ENCODE data around the gene PDE6C. TPM values are rescaled to one million over a fixed set of nuclear protein-coding genes. Genes with fewer than 3 reads are reported as not detected.

Gene PDE6C
- not detected for total RNA-seq

DNA sequence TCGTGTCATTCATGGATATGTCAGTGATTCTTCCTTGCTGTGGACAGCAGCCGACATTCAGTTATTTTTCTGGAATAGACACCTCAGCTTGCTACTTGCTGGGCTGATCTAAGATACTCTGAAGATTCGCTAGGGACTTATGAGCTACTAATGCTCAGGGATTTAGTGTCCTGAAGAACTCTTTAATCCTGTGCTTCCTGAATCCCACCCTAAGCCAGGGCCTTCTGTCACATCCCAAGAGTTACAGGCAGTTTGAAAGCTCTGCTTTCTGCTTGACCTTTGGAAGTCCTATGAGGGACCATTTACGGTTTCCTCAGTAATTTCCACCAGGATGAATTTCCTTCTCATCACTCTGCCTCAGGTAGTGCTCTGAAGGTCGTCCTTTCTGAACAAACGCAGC is at the start of gene PDE6C:
PDE6C (plus strand) TSS at position 227 of the 400 bp plus-strand sequence. CDS start 189 bp downstream, outside the sequence.
- CTCF ChIA-PET: interaction anchor here (1.1 kb wide), 1 partner anchor 20 kb away, joined by 3 read pairs; no protein-coding TSS in a partner anchor
- H3K36me3 Mint-ChIP-seq (ENCODE audit: low read depth): no peaks in the 10 kb centered on the region
- peaks cover 5% of the 10 kb centered on the region for H3K27me3 Mint-ChIP-seq
- DNase-seq: no peak
- no peak within 1 kb of the TSS for H3K27ac Mint-ChIP-seq
- H3K4me1 Mint-ChIP-seq: no peaks in the 10 kb centered on the region
- no peaks in the 10 kb centered on the region for H3K9me3 Mint-ChIP-seq
- H3K4me3 Mint-ChIP-seq: no peak within 1 kb of the TSS
- POLR2A ChIA-PET: no interaction called here

DNA sequence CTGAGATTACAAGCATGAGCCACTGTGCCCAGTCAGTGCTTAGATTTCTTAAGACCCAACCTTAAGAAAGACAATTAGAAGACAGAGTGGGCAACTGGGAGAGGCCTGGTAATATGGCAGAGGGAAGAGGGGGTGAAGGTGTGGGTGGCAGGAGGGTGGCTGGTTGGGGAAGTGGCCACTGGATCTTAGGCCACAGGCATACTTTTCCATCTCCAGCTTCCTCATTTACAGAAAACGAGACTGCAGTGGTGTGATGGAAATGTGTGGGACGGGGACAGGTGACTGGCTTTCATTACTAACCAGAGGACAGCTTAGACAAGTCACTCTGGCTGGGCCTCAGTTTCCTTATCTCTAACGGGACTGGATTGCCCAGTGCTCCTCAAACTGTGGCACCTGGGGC is 46.9 kb upstream of the PDE6C start:
- Mint-ChIP-seq H3K4me1 (peaks cover 1% of the 10 kb centered on the region), H3K36me3 (ENCODE audit: low read depth) (no peaks in the 10 kb centered on the region), H3K9me3 (no peaks in the 10 kb centered on the region), H3K27me3 (peaks cover 54% of the 10 kb centered on the region), H3K4me3 (no peak overlapping the region), H3K27ac (no peak overlapping the region)
- POLR2A ChIA-PET: no interaction called here
- DNase-seq: no peak
- CTCF ChIA-PET: interaction anchor here (0.6 to 1.3 kb wide), 2 partner anchors 10 to 437 kb away, joined by 3 read pairs; no protein-coding TSS in a partner anchor

DNA sequence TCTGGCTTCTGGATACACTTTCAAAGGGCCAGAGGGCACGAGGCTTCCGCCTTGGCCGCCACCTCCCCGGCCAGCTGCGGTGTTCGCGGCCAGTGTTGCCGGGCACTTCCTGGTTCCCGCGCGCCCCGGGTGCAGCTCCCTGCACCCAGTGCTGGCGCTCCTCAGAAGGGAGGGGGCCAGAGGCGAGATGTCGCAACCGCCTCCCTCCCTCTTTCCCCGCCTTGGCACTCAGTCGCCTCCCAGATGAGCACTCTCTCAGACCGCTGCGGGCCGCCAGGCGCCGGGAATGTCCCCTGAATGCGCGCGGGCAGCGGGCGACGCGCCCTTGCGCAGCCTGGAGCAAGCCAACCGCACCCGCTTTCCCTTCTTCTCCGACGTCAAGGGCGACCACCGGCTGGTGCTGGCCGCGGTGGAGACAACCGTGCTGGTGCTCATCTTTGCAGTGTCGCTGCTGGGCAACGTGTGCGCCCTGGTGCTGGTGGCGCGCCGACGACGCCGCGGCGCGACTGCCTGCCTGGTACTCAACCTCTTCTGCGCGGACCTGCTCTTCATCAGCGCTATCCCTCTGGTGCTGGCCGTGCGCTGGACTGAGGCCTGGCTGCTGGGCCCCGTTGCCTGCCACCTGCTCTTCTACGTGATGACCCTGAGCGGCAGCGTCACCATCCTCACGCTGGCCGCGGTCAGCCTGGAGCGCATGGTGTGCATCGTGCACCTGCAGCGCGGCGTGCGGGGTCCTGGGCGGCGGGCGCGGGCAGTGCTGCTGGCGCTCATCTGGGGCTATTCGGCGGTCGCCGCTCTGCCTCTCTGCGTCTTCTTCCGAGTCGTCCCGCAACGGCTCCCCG is 45.7 kb upstream of the PDE6C start, which contains the start of gene FFAR4:
FFAR4 (plus strand) TSS at position 231 of the 842 bp plus-strand sequence; CDS start at position 287, 56 bp downstream.
- H3K27me3 Mint-ChIP-seq: peaks cover 65% of the 10 kb centered on the region

DNA sequence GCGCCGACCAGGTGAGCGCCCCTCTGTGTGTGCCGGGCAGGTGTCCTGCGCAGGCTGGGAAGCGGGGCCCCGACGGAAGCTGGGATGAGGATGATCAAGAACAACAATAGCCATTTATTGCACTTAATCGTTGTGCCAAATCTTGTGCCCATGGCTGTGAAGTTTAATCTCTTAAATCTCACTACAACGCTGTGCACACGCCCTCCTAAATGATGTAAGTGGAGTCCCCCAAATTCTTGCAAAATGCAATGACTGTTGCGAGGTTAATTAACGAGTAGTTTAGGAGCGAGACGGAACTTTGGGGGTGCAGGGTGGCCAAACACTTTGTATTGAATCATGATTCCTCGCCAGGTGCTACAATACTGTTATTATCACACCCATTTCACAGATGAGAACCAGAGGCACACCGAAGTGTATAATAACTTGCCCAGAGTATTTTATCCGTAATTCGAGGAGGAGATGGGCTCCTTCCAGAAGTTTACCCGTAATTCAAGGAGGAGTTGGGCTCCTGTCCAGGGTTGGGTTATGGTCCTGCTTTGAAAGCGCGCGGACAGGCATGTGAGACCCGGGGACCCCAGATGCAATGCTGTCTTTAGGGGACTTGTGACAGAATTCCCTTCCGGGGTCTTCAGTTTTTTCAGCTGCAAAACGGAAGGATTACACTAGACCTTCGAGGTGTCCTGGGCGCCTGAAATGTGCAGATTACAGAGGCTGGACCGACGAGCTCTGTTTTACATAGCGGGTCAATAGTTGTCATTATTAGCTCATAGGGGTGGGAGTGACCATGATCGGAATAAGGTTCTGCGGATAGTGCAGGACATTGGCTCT is 44.8 kb upstream of the PDE6C start:
- Mint-ChIP-seq H3K27me3 (peaks cover 73% of the 10 kb centered on the region), H3K36me3 (ENCODE audit: low read depth) (no peaks in the 10 kb centered on the region), H3K4me1 (peaks cover 1% of the 10 kb centered on the region), H3K4me3 (no peak overlapping the region), H3K9me3 (no peaks in the 10 kb centered on the region), H3K27ac (no peak overlapping the region)
- CTCF ChIA-PET: no interaction called here
- POLR2A ChIA-PET: no interaction called here
- DNase-seq: no peak

More for the DNA sequence above, 45.7 kb upstream of the PDE6C start, which contains the start of gene FFAR4:
- no peak within 1 kb of the TSS for H3K4me3 Mint-ChIP-seq
- H3K36me3 Mint-ChIP-seq (ENCODE audit: low read depth): no peaks in the 10 kb centered on the region
- H3K9me3 Mint-ChIP-seq: no peaks in the 10 kb centered on the region
- ChIA-PET CTCF (interaction anchor here (1.3 kb wide), 1 partner anchor 12 kb away, joined by 3 read pairs; no protein-coding TSS in a partner anchor), POLR2A (no interaction called here)
- no peak within 1 kb of the TSS for H3K27ac Mint-ChIP-seq
- no peak for DNase-seq
- peaks cover 1% of the 10 kb centered on the region for H3K4me1 Mint-ChIP-seq

DNA sequence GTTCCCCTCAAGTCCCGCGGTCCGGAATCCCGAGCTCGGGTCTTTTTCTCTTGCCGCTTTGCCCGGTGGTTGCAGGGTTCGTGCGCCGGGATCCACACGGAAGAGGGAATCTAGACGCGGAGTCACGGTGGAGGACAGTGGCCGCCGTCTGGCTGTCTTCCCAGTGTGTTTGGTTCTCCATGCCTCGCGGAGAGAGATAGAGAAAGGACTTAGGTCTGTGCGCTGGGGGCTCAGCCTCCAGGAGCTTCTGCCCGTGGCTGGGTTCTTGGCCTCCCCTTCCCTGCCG is 44.3 kb upstream of the PDE6C start:
- H3K27me3 Mint-ChIP-seq: peaks cover 75% of the 10 kb centered on the region

DNA sequence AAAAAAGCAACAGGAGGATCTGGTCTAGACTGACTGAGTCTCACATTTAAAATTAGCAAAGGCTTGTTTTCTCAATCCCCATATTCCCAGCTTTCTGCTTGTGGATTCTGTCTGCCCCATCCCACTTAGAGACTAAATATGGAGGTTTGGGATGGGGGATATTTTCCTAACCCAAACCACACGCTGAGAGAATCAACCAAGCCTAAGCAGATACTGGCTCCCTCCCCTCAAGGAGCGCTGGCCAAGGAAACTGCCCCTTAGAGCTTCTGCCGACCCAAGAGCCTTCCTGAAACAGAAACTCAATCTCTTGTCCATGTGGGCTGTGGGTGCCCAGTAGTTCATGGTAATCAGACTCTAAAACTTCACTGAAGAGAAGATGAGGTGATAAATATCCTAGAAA is 42.0 kb upstream of the PDE6C start:
- H3K9me3 Mint-ChIP-seq: no peaks in the 10 kb centered on the region
- no peak overlapping the region for H3K4me3 Mint-ChIP-seq
- no peak for DNase-seq
- peaks cover 10% of the 10 kb centered on the region for H3K4me1 Mint-ChIP-seq
- CTCF ChIA-PET: no interaction called here
- POLR2A ChIA-PET: no interaction called here
- no peaks in the 10 kb centered on the region for H3K36me3 Mint-ChIP-seq (ENCODE audit: low read depth)
- H3K27ac Mint-ChIP-seq: no peak overlapping the region
- H3K27me3 Mint-ChIP-seq: peaks cover 79% of the 10 kb centered on the region

More for the DNA sequence above, 44.3 kb upstream of the PDE6C start:
- CTCF ChIA-PET: no interaction called here
- Mint-ChIP-seq H3K9me3 (no peaks in the 10 kb centered on the region), H3K4me1 (peaks cover 2% of the 10 kb centered on the region), H3K27ac (no peak overlapping the region), H3K4me3 (no peak overlapping the region), H3K36me3 (ENCODE audit: low read depth) (no peaks in the 10 kb centered on the region)
- DNase-seq: no peak
- POLR2A ChIA-PET: no interaction called here

DNA sequence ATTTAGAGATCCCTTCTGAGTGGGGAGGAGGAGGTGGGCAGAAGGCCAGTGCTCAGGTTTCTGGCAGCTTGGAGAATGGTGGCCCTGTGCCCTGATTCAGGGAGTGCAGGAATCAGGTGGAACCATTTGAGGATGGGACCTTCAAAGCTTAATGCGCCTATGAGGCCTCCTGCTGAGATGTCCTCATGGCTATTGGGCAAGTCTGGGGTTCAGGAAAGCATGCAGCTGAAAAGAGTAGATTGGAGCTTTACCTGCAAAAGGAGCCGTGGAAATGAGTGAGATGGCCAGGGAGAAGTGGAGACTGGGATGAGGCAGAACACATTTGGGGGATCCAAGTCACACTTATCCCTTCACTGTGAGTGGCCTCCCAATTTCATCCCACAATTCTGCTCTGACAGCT is 39.7 kb upstream of the PDE6C start:
- no peak overlapping the region for H3K27ac Mint-ChIP-seq
- H3K4me1 Mint-ChIP-seq: peaks cover 8% of the 10 kb centered on the region
- no peaks in the 10 kb centered on the region for H3K9me3 Mint-ChIP-seq
- no peaks in the 10 kb centered on the region for H3K36me3 Mint-ChIP-seq (ENCODE audit: low read depth)
- ChIA-PET POLR2A (no interaction called here), CTCF (no interaction called here)
- H3K4me3 Mint-ChIP-seq: no peak overlapping the region
- peaks cover 65% of the 10 kb centered on the region for H3K27me3 Mint-ChIP-seq
- no peak for DNase-seq

DNA sequence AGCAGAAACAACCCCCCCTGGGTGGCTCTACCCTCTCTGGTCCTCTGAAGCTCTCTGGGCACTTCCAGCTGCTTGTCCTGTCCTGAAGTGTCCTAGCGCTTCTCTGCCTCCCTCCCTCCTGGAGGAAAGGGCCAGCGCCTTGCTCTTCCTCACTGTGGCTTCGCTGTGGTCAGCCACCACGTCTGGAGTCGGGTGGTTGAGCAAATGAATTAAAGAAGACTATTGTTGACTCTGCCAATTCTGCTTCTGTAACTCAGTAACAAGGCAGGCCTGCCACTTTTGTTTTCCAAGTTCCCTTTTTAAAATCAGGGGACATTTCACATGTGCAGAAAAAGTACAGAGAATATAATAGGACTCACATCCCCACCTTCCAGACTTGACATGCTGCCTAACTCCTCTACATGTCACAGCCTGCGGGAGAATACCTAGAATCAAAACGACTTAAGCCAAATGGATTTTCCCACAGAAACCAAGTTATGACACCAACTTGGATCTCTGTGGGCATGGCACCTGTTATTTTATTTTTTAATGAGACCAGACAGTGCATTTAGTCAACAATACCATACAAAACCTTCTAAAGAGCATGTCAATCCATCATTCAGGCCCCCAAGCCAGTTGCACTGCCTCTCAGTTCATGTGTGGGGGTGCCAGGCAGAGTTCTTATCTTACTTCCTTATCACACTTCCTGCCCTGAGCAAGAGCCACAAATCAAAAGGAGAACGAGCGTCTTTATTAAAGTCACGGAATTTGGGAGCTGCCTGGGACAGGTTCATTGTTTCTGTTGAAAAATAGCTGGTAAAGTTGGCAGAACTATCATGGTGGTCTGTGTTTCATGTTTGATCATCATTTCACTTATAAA is 39.1 kb upstream of the PDE6C start:
- DNase-seq: no peak
- Mint-ChIP-seq H3K27ac (no peak overlapping the region), H3K36me3 (ENCODE audit: low read depth) (no peaks in the 10 kb centered on the region), H3K27me3 (peaks cover 58% of the 10 kb centered on the region), H3K4me1 (peaks cover 8% of the 10 kb centered on the region), H3K4me3 (no peak overlapping the region), H3K9me3 (no peaks in the 10 kb centered on the region)
- ChIA-PET CTCF (no interaction called here), POLR2A (no interaction called here)

DNA sequence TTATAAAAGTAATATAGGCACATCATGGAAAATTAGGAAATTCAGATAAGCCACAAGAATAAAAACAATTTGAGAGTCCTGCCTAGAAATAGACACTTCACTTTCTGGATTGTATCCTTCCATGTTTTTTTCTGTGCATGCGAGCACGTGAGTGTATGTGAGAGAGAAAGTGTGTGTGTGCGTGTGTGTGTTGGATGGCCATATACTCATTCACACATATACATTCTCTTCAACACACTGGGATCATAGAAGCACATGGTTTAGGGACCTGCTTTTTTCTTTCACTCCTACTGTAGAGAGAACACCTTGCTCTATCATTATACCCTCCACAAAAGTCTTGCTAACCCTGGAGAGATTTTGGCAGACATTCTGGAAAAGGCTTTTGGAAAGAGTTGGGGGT is 38.4 kb upstream of the PDE6C start:
- CTCF ChIA-PET: no interaction called here
- Mint-ChIP-seq H3K4me3 (no peak overlapping the region), H3K9me3 (no peaks in the 10 kb centered on the region), H3K4me1 (peaks cover 8% of the 10 kb centered on the region), H3K36me3 (ENCODE audit: low read depth) (no peaks in the 10 kb centered on the region), H3K27ac (no peak overlapping the region), H3K27me3 (peaks cover 54% of the 10 kb centered on the region)
- DNase-seq: no peak
- POLR2A ChIA-PET: no interaction called here

DNA sequence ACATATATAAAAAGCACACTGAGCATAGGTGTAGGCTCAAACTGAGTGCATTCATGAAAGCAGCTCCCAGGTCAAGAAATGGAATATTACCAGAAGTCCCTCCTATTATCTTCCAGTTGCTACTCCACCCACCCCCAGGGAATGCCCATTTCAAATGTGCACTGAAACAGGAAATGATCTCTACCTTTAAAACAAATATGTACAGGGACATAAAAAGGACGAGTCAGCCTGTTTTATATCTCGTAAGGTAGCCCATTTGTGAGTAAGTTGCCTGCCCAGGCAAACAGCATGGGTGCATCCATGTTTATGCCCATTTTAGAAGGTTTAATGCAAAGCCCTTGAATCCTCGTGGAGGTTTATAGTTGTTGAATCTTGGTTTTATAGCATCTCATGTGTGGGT is 35.4 kb upstream of the PDE6C start:
- Mint-ChIP-seq H3K4me1 (peaks cover 8% of the 10 kb centered on the region), H3K36me3 (ENCODE audit: low read depth) (no peaks in the 10 kb centered on the region), H3K27me3 (peaks cover 35% of the 10 kb centered on the region), H3K27ac (no peak overlapping the region), H3K4me3 (no peak overlapping the region), H3K9me3 (no peaks in the 10 kb centered on the region)
- ChIA-PET CTCF (no interaction called here), POLR2A (no interaction called here)
- DNase-seq: no peak

DNA sequence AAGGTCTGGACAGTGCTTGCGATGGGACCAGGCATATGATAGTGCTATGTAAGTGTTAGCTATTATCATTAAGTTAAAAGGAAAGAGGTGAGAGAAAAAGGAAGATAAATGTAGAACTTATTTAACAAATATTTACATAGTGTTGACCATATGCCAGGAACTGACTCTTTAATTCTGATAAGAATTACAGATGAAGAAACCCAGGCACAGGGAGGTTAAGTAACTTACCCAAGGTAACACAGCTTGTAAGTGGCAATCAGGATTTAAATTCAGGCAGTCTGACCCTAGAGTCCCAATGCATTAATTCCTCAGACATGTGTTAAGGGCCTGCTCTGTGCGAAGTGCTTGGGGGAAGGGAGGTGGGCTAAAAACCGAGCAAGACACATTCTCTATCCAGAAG is 34.8 kb upstream of the PDE6C start:
- Mint-ChIP-seq H3K4me3 (no peak overlapping the region), H3K27me3 (peaks cover 29% of the 10 kb centered on the region), H3K4me1 (peaks cover 8% of the 10 kb centered on the region), H3K27ac (no peak overlapping the region), H3K36me3 (ENCODE audit: low read depth) (no peaks in the 10 kb centered on the region), H3K9me3 (no peaks in the 10 kb centered on the region)
- DNase-seq: no peak
- ChIA-PET POLR2A (no interaction called here), CTCF (no interaction called here)

DNA sequence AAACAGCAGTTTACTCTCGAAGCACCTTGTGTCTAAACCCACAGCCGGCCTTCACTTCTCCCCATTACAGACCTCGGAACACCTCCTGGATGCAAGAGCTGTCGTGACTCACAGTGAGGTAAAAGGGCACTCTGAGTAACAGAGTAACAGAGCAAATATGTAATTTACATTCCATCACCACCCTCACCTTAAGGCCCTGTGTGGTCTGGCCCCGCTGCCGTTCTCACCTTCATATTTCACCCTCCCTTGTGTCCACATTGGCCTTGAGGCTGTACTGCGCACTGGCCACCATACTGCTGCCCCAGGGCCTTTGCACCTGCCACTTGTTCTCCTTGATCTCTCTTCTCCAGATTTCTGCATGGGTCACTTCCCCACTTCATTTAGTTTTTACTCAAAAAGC is 33.2 kb upstream of the PDE6C start:
- peaks cover 17% of the 10 kb centered on the region for H3K27me3 Mint-ChIP-seq
- ChIA-PET CTCF (no interaction called here), POLR2A (no interaction called here)
- H3K36me3 Mint-ChIP-seq (ENCODE audit: low read depth): no peaks in the 10 kb centered on the region
- no peaks in the 10 kb centered on the region for H3K4me1 Mint-ChIP-seq
- H3K4me3 Mint-ChIP-seq: no peak overlapping the region
- DNase-seq: no peak
- no peak overlapping the region for H3K27ac Mint-ChIP-seq
- H3K9me3 Mint-ChIP-seq: no peaks in the 10 kb centered on the region
